K562 (cell line): Measurements from ENCODE around the gene CFAP73. TPM values are rescaled to one million over a fixed set of nuclear protein-coding genes. Genes with fewer than 3 reads are reported as not detected.
A peak's percentile ranks its signal among the peaks of the same experiment; 100 is the strongest.

ENCODE experiments used
- ATAC-seq: fragments of 200-7000 bp; cut with Tn5 transposase; 3 replicates; pipeline ENCODE4 v1.9.1; 2020; ENCODE audit warnings: moderate library complexity
- BruUV-seq: library from RNA; stranded (reverse); fragments of 400-500 nt; replicated peaks from 2 replicates; lab custom pipeline; 2021; lab: Mats Ljungman, UMichigan
- CTCF ChIA-PET: fragments of 300-600 bp; formaldehyde crosslinking; extraction: SDS; loops from one replicate; lab custom pipeline; 2021; ENCODE audit warnings: low intra/inter-chr PET ratio; lab: Yijun Ruan, JAX
- POLR2A ChIA-PET: fragments of 300-600, 350-650 bp; sonication (Branson Sonifier 250); formaldehyde crosslinking; extraction: SDS; loops from one replicate; lab custom pipeline; 2021; ENCODE audit warnings: antibody characterized with exemption, inconsistent platforms; lab: Yijun Ruan, JAX
- DNase-seq, 4 experiments: peaks; one replicate each; pipeline versions ENCODE4 v3.0.0 to v3.0.0-alpha.2; 2011 to 2018; ENCODE audit warnings: low spot score in 3 of 4, mixed read lengths in 3 of 4; ENCODE audit errors: extremely low read depth in 1 of 4
- FAIRE-seq: peaks from 2 replicates; lab custom pipeline; 2011; peaks lifted over from hg19 to GRCh38; lab: Jason Lieb, UNC
- H2AFZ ChIP-seq: 2 replicates; pipeline ENCODE4 v1.6.0; 2011; ENCODE audit warnings: low read depth, low read length, control low read depth, inconsistent platforms
- H3K27ac ChIP-seq: fragments of 200-600 bp; 3 replicates; pipeline ENCODE4 v1.8.0; 2011; ENCODE audit warnings: low read depth, mild to moderate bottlenecking, control low read depth, inconsistent platforms, low read length, moderate library complexity, mixed read lengths; ENCODE audit errors: extremely low read depth
- H3K27me3 ChIP-seq, 2 experiments: fragments of 300-600 bp in 1 of 2; 2 replicates in 1 of 2; 3 replicates in 1 of 2; pipeline versions ENCODE4 v1.6.0 to v1.8.0; 2011; ENCODE audit warnings: inconsistent platforms in 2 of 2, low read length in 2 of 2, mild to moderate bottlenecking in 1 of 2, mixed read lengths in 1 of 2, moderate library complexity in 1 of 2; ENCODE audit not compliant: control insufficient read depth in 2 of 2, insufficient read depth in 2 of 2
- H3K36me3 ChIP-seq: fragments of 300-600 bp; 3 replicates; pipeline ENCODE4 v1.8.0; 2011; ENCODE audit warnings: mild to moderate bottlenecking, low read length, inconsistent platforms; ENCODE audit not compliant: control insufficient read depth, insufficient read depth
- H3K4me1 ChIP-seq, 2 experiments: fragments of 200-600 bp in 1 of 2; replicated peaks in 1 of 2; 2 replicates in 1 of 2; 3 replicates in 1 of 2; pipeline versions ENCODE4 v1.5.1 to v1.8.0; 2011; ENCODE audit warnings: inconsistent platforms in 2 of 2, low read length in 2 of 2, mild to moderate bottlenecking in 1 of 2, mixed read lengths in 1 of 2, moderate library complexity in 1 of 2; ENCODE audit not compliant: control insufficient read depth in 2 of 2, insufficient read depth in 2 of 2
- H3K4me2 ChIP-seq: 2 replicates; pipeline ENCODE4 v1.6.1; 2011; ENCODE audit warnings: low read length, control low read depth, inconsistent platforms, mixed read lengths; ENCODE audit not compliant: insufficient read depth
- H3K4me3 ChIP-seq: fragments of 200-600 bp; sonication (generic), shearing (Covaris generic); 2 replicates; pipeline ENCODE4 v1.5.1; 2016; ENCODE audit warnings: control low read depth, inconsistent platforms
- H3K79me2 ChIP-seq: fragments of 200-600 bp; 3 replicates; pipeline ENCODE4 v1.8.0; 2011; ENCODE audit warnings: low read length, inconsistent platforms; ENCODE audit not compliant: control insufficient read depth, insufficient read depth
- H3K9ac ChIP-seq, 2 experiments: 2 replicates each; pipeline versions ENCODE4 v1.6.0 to v1.6.1; 2011; ENCODE audit warnings: low read depth in 2 of 2, low read length in 2 of 2, control low read depth in 1 of 2, inconsistent platforms in 1 of 2, mild to moderate bottlenecking in 1 of 2, mixed read lengths in 1 of 2; ENCODE audit not compliant: insufficient read depth in 1 of 2
- H3K9me1 ChIP-seq: one replicate; pipeline ENCODE4 v1.6.0; 2011; ENCODE audit warnings: inconsistent platforms, mild to moderate bottlenecking, low read length, moderate library complexity; ENCODE audit not compliant: control insufficient read depth, insufficient read depth
- H3K9me3 ChIP-seq: replicated peaks from 2 replicates; pipeline ENCODE4 v1.5.1; 2011; ENCODE audit warnings: low read depth, low read length, inconsistent platforms; ENCODE audit not compliant: control insufficient read depth, insufficient read depth
- H4K20me1 ChIP-seq: replicated peaks from 2 replicates; pipeline ENCODE4 v1.6.1; 2011; ENCODE audit warnings: low read length, inconsistent platforms, mixed read lengths; ENCODE audit not compliant: control insufficient read depth, insufficient read depth
- ADNP ChIP-seq: fragments of 200-800 bp; sonication (Bioruptor generic); IDR thresholded peaks from 2 replicates; pipeline ENCODE4 v1.6.1; 2016; ENCODE audit warnings: missing genetic modification characterization, missing compliant biosample characterization
- ARID4B ChIP-seq: sonication (generic); formaldehyde crosslinking; IDR thresholded peaks from 2 replicates; pipeline ENCODE4 v1.8.0; 2022; ENCODE audit warnings: mild to moderate bottlenecking, missing genetic modification reagents
- BRD4 ChIP-seq: fragments of 200-600 bp; sonication (generic); IDR thresholded peaks from 2 replicates; pipeline ENCODE4 v1.6.1; 2017; ENCODE audit warnings: inconsistent platforms
- CEBPZ ChIP-seq: fragments of 150-350 bp; IDR thresholded peaks from 2 replicates; pipeline ENCODE4 v1.6.1; 2014; ENCODE audit warnings: low read depth, mild to moderate bottlenecking, low read length, borderline replicate concordance
- HNRNPUL1 ChIP-seq: fragments of 200-400 bp; formaldehyde crosslinking; IDR thresholded peaks from 2 replicates; pipeline ENCODE4 v1.6.1; 2017; ENCODE audit warnings: low read length
- KDM1A ChIP-seq, 2 experiments: fragments of 450-650 bp; IDR thresholded peaks; 2 replicates each; pipeline ENCODE4 v1.6.1; 2016; ENCODE audit warnings: mild to moderate bottlenecking in 2 of 2
- PHB2 ChIP-seq: fragments of 450-650 bp; IDR thresholded peaks from 2 replicates; pipeline ENCODE4 v1.6.1; 2017; ENCODE audit warnings: low read depth
- POLR2H ChIP-seq: IDR thresholded peaks from 2 replicates; pipeline ENCODE4 v1.6.1; 2016; ENCODE audit warnings: missing genetic modification characterization, low read depth, mild to moderate bottlenecking, control low read depth, missing compliant biosample characterization, moderate library complexity
- POLR3A ChIP-seq: IDR thresholded peaks from 2 replicates; pipeline ENCODE4 v1.6.1; 2011; ENCODE audit warnings: borderline replicate concordance, mild to moderate bottlenecking, moderate library complexity; ENCODE audit not compliant: insufficient read length, insufficient read depth; ENCODE audit errors: extremely low read depth
- POU5F1 ChIP-seq: fragments of 150-350 bp; IDR thresholded peaks from 2 replicates; pipeline ENCODE4 v1.6.1; 2014; ENCODE audit warnings: borderline replicate concordance, low read length, low read depth, mild to moderate bottlenecking; ENCODE audit not compliant: partially characterized antibody
- RBM25 ChIP-seq: fragments of 200-400 bp; formaldehyde crosslinking; IDR thresholded peaks from 2 replicates; pipeline ENCODE4 v1.6.1; 2018; ENCODE audit warnings: low read length, low read depth, moderate library complexity; ENCODE audit not compliant: severe bottlenecking
- SMARCA4 ChIP-seq: fragments of 450-650 bp; IDR thresholded peaks from 2 replicates; pipeline ENCODE4 v1.6.1; 2016
- TCFL5 ChIP-seq: fragments of 250-450 bp; sonication (Bioruptor Pico); conservative IDR thresholded peaks from 2 replicates; pipeline ENCODE4 v1.6.1; 2021; ENCODE audit warnings: mild to moderate bottlenecking, moderate library complexity, matching md5 sums
- XRCC3 ChIP-seq: fragments of 450-650 bp; IDR thresholded peaks from 2 replicates; pipeline ENCODE4 v1.6.1; 2017; ENCODE audit warnings: mild to moderate bottlenecking, moderate library complexity
- ZC3H11A ChIP-seq: IDR thresholded peaks from 2 replicates; pipeline ENCODE4 v1.6.1; 2012; ENCODE audit warnings: low read depth, low read length, improper control_type of control experiment
- ZNF384 ChIP-seq: IDR thresholded peaks from 2 replicates; pipeline ENCODE4 v1.6.1; 2012; ENCODE audit warnings: low read depth, low read length, improper control_type of control experiment
- ZNF668 ChIP-seq: fragments of 250-450 bp; sonication (Bioruptor Pico); IDR thresholded peaks from 2 replicates; pipeline ENCODE4 v1.8.0; 2022; ENCODE audit warnings: mild to moderate bottlenecking, inconsistent platforms
- ZNF77 ChIP-seq: fragments of 250-450 bp; sonication (Bioruptor Pico); IDR thresholded peaks from 2 replicates; pipeline ENCODE4 v1.5.0; 2020
- WGBS: fragments of 100-300 bp; shearing (Covaris generic); methylation state at CpG from one replicate; pipeline ENCODE4 v1.1.6; 2016; ENCODE audit warnings: low coverage, mixed read lengths; ENCODE audit not compliant: insufficient coverage; ENCODE audit errors: missing lambda C conversion rate; 5-methylcytosine and 5-hydroxymethylcytosine counted together
- in situ Hi-C: fragments of 300-500 bp; cut with MboI; formaldehyde crosslinking; loops from 4 replicates; pipeline ENCODE4 v1.15.0; 2018; ENCODE audit warnings: inconsistent platforms, mixed read lengths
- intact Hi-C: fragments of 100-400 bp; cut with micrococcal nuclease; formaldehyde crosslinking; loops from 2 replicates; pipeline ENCODE4 v1.14.2; 2022
- polyA plus RNA-seq, 8 experiments: library from polyadenylated mRNA; depleted of rRNA in 4 of 8; stranded (reverse) in 5 of 8; unstranded in 3 of 8; fragments of >200 nt; fragmentation: Nextera tagmentation in 2 of 8; fragmentation: Illumina TruSeq in 1 of 8; extraction: Ambion mirVana in 2 of 8; extraction: Trizol in 1 of 8; gene quantifications; 2 replicates each; pipeline versions ENCODE4 v1.2.1 to v1.2.3, GENCODE V29; 2011 to 2014; ENCODE audit warnings: inconsistent platforms in 1 of 8, missing spikeins in 1 of 8
- total RNA-seq, 7 experiments: library from RNA; depleted of rRNA in 6 of 7; stranded (reverse); fragments of >200 nt in 6 of 7; fragmentation: Illumina TruSeq in 2 of 7; extraction: Trizol in 2 of 7; gene quantifications; 2 replicates each; pipeline versions ENCODE4 v1.2.1 to v1.2.3, GENCODE V29; 2011 to 2021; ENCODE audit warnings: low replicate concordance in 1 of 7

Gene CFAP73
- total and polyA plus RNA-seq, 9 of the 15 experiments (the other 6 are each of a cell fraction or from before 2014, with no cell fraction given): not detected

GRCh38 chr12:113111247-113111646 lies 38.3 kb upstream of the CFAP73 start:
- BruUV-seq: no TSS peak
- Histone ChIP-seq H3K27ac (no peak overlapping the region), H3K4me2 (no peak overlapping the region), H3K36me3 (no peaks in the 10 kb centered on the region), H3K27me3 (peaks cover 28 to 65% of the 10 kb centered on the region in 2 experiments; a peak in 4 of 5 replicates), H3K79me2 (no peaks in the 10 kb centered on the region), H4K20me1 (peaks cover 17% of the 10 kb centered on the region; the same call in 1 of the 2 replicates), H2AFZ (no peak overlapping the region), H3K9me1 (no peaks in the 10 kb centered on the region), H3K9me3 (no peaks in the 10 kb centered on the region), H3K4me3 (no peak overlapping the region), H3K4me1 (peaks cover 0 to 17% of the 10 kb centered on the region in 2 experiments; a peak in 1 of 5 replicates), H3K9ac (no peak overlapping the region)
- ChIA-PET CTCF (no interaction called here), POLR2A (no interaction called here)
- intact Hi-C loops: no loop called here
- DNase-seq: no peak
- in situ Hi-C loops: no loop called here
- FAIRE-seq: no peak
- ATAC-seq: no peak
- WGBS: 25% methylated on average over 3 of the region's 3 CpGs
- TF ChIP-seq POU5F1 (no peak), SMARCA4 (no peak), CEBPZ (no peak), KDM1A (IDR thresholded peaks at IDR 0.05) (peak; percentile 12 to 33; a peak in 1 of 4 replicates), TCFL5 (no peak), ZNF668 (no peak), ZNF77 (no peak), ZNF384 (no peak), ADNP (tag) (peak; percentile 51; the same call in 1 of the 2 replicates), XRCC3 (no peak), HNRNPUL1 (no peak), POLR3A (no peak), POLR2H (tag) (no peak), RBM25 (peak; percentile 81), ZC3H11A (no peak), BRD4 (no peak), PHB2 (no peak), ARID4B (CRISPR knock-in tag) (no peak)
